OCI-LY1 (cell line): ENCODE measurements around the gene DAAM1.

Experiments
- H2AFZ ChIP-seq: fragments of 200-600 bp; sonication (generic), shearing (Covaris generic); 2 replicates; pipeline ENCODE4 v1.6.0; 2014; ENCODE audit warnings: antibody characterized with exemption, mild to moderate bottlenecking, low read length
- H3F3A ChIP-seq: fragments of 200-600 bp; sonication (generic), shearing (Covaris generic); 2 replicates; pipeline ENCODE4 v1.6.0; 2014; ENCODE audit warnings: mild to moderate bottlenecking, antibody characterized with exemption, low read length, moderate library complexity; ENCODE audit not compliant: insufficient read depth
- H3K27ac ChIP-seq: fragments of 200-600 bp; sonication (generic); 2 replicates; pipeline ENCODE4 v1.5.1; 2014; ENCODE audit warnings: low read length, mixed run types, mild to moderate bottlenecking, low read depth; ENCODE audit not compliant: poor library complexity, severe bottlenecking
- H3K27me3 ChIP-seq: fragments of 200-600 bp; sonication (generic); 2 replicates; pipeline ENCODE4 v1.6.0; 2014; ENCODE audit warnings: antibody characterized with exemption, mild to moderate bottlenecking, low read length, moderate library complexity; ENCODE audit not compliant: insufficient read depth
- H3K36me3 ChIP-seq: fragments of 200-600 bp; sonication (generic); 2 replicates; pipeline ENCODE4 v1.6.1; 2014; ENCODE audit warnings: mild to moderate bottlenecking, antibody characterized with exemption, low read length, moderate library complexity, mixed read lengths; ENCODE audit not compliant: insufficient read depth
- H3K4me1 ChIP-seq: fragments of 200-600 bp; sonication (generic); 2 replicates; pipeline ENCODE4 v1.5.1; 2014; ENCODE audit warnings: mild to moderate bottlenecking, low read length, moderate library complexity; ENCODE audit not compliant: insufficient read depth, severe bottlenecking
- H3K4me2 ChIP-seq: fragments of 200-600 bp; sonication (generic), shearing (Covaris generic); 2 replicates; pipeline ENCODE4 v1.6.1; 2014; ENCODE audit warnings: low read length
- H3K4me3 ChIP-seq: fragments of 200-600 bp; sonication (generic); 2 replicates; pipeline ENCODE4 v1.5.1; 2014; ENCODE audit warnings: low read length, low read depth, mild to moderate bottlenecking, mixed read lengths; ENCODE audit not compliant: poor library complexity, severe bottlenecking
- H3K79me2 ChIP-seq: fragments of 200-600 bp; shearing (Covaris generic); 2 replicates; pipeline ENCODE4 v1.6.1; 2016; ENCODE audit warnings: mixed run types, low read length, mixed read lengths; ENCODE audit not compliant: insufficient read depth
- H3K9ac ChIP-seq: fragments of 200-600 bp; sonication (generic), shearing (Covaris generic); 2 replicates; pipeline ENCODE4 v1.6.1; 2014; ENCODE audit warnings: mild to moderate bottlenecking, low read length, mixed read lengths
- H3K9me2 ChIP-seq: fragments of 200-600 bp; sonication (generic), shearing (Covaris generic); 2 replicates; pipeline ENCODE4 v1.6.1; 2014; ENCODE audit warnings: low read depth, mild to moderate bottlenecking, low read length, mixed read lengths
- H3K9me3 ChIP-seq: fragments of 200-600 bp; shearing (Covaris generic); 2 replicates; pipeline ENCODE4 v1.6.1; 2014; ENCODE audit warnings: low read length, mixed read lengths
- H4K20me1 ChIP-seq: fragments of 200-600 bp; sonication (generic), shearing (Covaris generic); 2 replicates; pipeline ENCODE4 v1.6.0; 2016; ENCODE audit warnings: mild to moderate bottlenecking, low read length; ENCODE audit not compliant: insufficient read depth
- EZH2 ChIP-seq: fragments of 200-600 bp; sonication (generic), shearing (Covaris generic); IDR thresholded peaks from 2 replicates; pipeline ENCODE4 v1.8.0; 2017; ENCODE audit warnings: borderline replicate concordance, mixed run types, mild to moderate bottlenecking, antibody characterized with exemption, low read length, moderate library complexity, mixed read lengths
- TF ChIP-seq, protein P1 (sequence below): fragments of 200-600 bp; sonication (generic), shearing (Covaris generic); IDR thresholded peaks from 2 replicates; pipeline ENCODE4 v1.5.1; 2017; ENCODE audit warnings: mild to moderate bottlenecking, antibody characterized with exemption, low read length, moderate library complexity, mixed read lengths

DAAM1 gene

DNA sequence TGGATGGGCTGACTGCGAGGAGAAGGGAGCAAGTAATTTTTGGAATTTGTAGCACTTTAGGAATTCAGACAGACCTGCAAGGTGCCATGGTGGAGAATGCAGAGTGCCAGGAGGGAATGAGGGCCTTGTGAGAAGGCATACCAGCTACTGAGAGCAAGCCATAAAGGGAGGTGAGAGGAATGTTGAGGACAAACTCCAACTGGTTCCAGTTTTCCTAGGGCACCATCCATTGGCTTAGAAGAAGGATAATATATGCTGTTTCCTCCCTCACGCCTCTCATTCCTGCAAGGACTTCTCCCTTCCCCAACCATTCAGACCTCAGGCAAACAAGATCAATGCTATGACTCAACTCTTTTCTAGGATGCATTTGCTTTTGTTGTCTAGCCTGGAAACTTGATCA is 11.2 kb upstream of the DAAM1 start:
- Histone ChIP-seq H2AFZ (no peak overlapping the region), H3K27me3 (no peaks in the 10 kb centered on the region), H3K4me1 (peaks cover 8% of the 10 kb centered on the region), H3K79me2 (no peaks in the 10 kb centered on the region), H3F3A (no peaks in the 10 kb centered on the region), H3K4me3 (no peak overlapping the region), H3K36me3 (no peaks in the 10 kb centered on the region), H3K9ac (no peak overlapping the region), H3K4me2 (no peak overlapping the region), H3K27ac (no peak overlapping the region), H3K9me3 (no peaks in the 10 kb centered on the region), H4K20me1 (no peaks in the 10 kb centered on the region), H3K9me2 (no peaks in the 10 kb centered on the region)
- TF ChIP-seq, protein P1, sequence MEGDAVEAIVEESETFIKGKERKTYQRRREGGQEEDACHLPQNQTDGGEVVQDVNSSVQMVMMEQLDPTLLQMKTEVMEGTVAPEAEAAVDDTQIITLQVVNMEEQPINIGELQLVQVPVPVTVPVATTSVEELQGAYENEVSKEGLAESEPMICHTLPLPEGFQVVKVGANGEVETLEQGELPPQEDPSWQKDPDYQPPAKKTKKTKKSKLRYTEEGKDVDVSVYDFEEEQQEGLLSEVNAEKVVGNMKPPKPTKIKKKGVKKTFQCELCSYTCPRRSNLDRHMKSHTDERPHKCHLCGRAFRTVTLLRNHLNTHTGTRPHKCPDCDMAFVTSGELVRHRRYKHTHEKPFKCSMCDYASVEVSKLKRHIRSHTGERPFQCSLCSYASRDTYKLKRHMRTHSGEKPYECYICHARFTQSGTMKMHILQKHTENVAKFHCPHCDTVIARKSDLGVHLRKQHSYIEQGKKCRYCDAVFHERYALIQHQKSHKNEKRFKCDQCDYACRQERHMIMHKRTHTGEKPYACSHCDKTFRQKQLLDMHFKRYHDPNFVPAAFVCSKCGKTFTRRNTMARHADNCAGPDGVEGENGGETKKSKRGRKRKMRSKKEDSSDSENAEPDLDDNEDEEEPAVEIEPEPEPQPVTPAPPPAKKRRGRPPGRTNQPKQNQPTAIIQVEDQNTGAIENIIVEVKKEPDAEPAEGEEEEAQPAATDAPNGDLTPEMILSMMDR = no peak
- no peak for TF ChIP-seq EZH2

- Histone ChIP-seq H4K20me1 (no peaks in the 10 kb centered on the region), H3K27ac (no peak overlapping the region), H3K36me3 (no peaks in the 10 kb centered on the region), H3K9me2 (no peaks in the 10 kb centered on the region), H3K4me3 (no peak overlapping the region), H3K9ac (no peak overlapping the region), H3K9me3 (no peaks in the 10 kb centered on the region), H3K27me3 (no peaks in the 10 kb centered on the region), H3K4me1 (peaks cover 24% of the 10 kb centered on the region), H3K4me2 (no peak overlapping the region), H2AFZ (no peak overlapping the region), H3F3A (no peaks in the 10 kb centered on the region), H3K79me2 (no peaks in the 10 kb centered on the region)
- TF ChIP-seq, protein P1 = no peak
- TF ChIP-seq EZH2 = no peak
Observed at GRCh38 chr14:59181791-59182190, 6.7 kb upstream of the DAAM1 start.

- Histone ChIP-seq H4K20me1 (no peaks in the 10 kb centered on the region), H3K4me3 (no peak overlapping the region), H3K9ac (no peak overlapping the region), H3K9me2 (no peaks in the 10 kb centered on the region), H3F3A (no peaks in the 10 kb centered on the region), H3K9me3 (no peaks in the 10 kb centered on the region), H3K4me2 (no peak overlapping the region), H3K4me1 (peaks cover 32% of the 10 kb centered on the region), H3K27me3 (no peaks in the 10 kb centered on the region), H2AFZ (no peak overlapping the region), H3K36me3 (no peaks in the 10 kb centered on the region), H3K27ac (no peak overlapping the region), H3K79me2 (no peaks in the 10 kb centered on the region)
- TF ChIP-seq, protein P1 = no peak
- TF ChIP-seq EZH2 = no peak
Observed at GRCh38 chr14:59182641-59183040, 5.8 kb upstream of the DAAM1 start.
